NCI-H748 (cell line): ENCODE data around the gene TAF11L7.
"Not testable (repeated sequence)": the region's sequence is repeated elsewhere in the genome, so short reads cannot be mapped to it uniquely, and the experiment has no call there.

ENCODE experiments used
- DNase-seq: peaks from one replicate; lab custom pipeline; 2025; ENCODE audit not compliant: unreplicated experiment; lab: John Stamatoyannopoulos, UW

Gene TAF11L7

DNA sequence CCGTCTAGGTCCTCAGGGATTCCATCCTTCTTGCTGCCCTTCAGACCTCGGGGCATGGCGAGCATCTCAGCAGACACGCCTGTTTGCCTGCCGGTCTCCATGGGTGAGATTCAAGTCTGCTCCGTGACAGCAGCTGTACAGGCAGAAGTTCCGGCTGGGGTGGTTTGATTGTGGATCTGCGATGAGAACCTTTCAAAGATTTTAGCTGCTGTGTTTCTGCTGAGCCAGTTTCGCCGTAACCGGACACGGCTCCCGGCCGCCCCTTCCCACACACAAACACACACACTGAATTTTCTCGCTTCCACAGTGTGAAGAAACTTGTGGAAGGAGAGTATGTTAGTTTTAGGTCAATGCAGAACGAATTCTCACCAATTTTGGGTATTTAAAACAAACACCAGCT is at the start of gene TAF11L7:
TSS of gene TAF11L7 (minus strand) at position 101 of the 400 bp plus-strand sequence.
- not testable (repeated sequence) for DNase-seq

DNA sequence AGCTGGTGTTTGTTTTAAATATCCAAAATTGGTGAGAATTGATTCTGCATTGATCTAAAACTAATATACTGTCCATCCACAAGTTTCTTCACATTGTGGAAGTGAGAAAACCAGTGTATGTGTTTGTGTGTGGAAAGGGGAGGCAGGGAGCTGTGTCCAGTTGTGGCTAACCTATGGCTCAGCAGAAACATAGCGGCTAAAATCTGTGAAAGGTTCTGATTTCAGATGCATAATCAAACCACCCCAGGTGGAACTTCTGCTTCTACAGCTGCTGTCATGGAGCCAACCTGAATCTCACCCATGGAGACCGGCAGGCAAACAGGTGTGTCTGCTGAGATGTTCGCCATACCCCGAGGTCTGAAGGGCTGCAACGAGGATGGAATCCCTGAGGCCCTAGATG is 48.6 kb upstream of the TAF11L7 start, which contains the start of gene TAF11L14:
TSS of gene TAF11L14 (plus strand) at position 301 of the 400 bp plus-strand sequence.
- no peak for DNase-seq

DNA sequence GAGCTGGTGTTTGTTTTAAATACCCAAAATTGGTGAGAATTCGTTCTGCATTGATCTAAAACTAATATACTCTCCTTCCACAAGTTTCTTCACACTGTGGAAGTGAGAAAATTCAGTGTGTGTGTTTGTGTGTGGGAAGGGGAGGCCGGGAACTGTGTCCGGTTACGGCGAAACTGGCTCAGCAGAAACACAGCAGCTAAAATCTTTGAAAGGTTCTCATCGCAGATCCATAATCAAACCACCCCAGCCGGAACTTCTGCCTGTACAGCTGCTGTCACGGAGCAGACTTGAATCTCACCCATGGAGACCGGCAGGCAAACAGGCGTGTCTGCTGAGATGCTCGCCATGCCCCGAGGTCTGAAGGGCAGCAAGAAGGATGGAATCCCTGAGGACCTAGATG is 46.2 kb upstream of the TAF11L7 start, which contains the start of gene TAF11L13:
TSS of gene TAF11L13 (plus strand) at position 301 of the 400 bp plus-strand sequence.
- not testable (repeated sequence) for DNase-seq

DNA sequence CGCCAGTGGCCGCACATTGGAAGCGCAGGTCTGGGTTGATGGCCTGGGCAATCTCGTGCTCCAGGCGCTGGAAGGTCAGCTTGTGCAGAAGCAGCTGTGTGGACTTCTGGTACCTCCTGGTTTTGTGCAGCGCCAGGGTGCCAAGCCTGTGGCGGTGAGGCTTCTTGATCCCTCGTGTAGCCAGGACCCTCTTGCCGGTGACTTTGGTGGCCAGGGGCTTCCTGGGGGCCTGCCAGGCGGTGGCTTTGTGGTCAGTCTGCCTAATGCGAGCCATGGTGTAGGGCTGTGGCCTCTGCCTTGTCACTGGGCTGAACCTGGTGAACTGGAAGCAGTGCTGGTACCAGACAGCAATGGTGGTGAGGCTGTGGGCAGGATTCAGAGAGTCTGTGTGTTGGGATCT is 40.1 kb upstream of the TAF11L7 start:
- DNase-seq, result no peak

DNA sequence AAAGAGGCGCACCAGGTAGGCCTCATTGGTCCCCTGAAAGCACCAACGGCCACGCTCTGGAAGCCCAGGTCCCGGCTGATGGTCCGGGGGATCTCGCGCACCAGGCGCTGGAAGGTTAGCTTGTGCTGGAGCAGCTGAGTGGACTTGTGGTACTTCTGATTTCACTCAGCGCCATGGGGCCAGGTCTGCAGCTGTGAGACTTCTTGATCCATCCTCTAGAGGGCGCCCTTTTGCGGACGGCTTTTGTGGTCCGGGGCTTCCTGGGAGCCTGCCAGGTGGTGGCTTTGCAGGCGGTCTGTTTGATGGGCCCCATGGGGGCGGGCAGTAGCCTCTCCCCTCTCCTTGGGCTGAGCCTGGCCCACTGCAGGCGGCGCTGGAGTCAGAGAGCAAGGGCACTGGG is 35.1 kb upstream of the TAF11L7 start:
- no peak for DNase-seq

DNA sequence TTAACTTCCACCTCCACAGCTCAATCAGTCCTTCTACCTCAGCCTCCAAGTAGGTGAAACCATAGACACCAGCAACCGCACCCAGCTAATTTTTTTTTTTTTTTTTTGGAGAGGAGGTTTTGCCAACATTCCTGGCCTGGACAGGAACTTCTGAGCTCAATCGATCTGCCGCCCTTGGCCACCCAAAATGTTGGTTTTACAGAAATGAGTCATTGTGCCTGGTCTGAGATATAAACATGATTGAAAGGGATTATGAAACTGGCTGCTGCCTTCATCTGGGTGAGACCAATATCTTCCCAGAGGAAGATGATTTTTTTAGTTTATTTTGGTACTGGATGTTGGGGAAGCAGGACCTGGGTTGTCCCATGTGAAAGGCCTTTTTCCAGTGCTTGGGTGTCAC is 33.8 kb upstream of the TAF11L7 start:
- DNase-seq, result no peak

DNA sequence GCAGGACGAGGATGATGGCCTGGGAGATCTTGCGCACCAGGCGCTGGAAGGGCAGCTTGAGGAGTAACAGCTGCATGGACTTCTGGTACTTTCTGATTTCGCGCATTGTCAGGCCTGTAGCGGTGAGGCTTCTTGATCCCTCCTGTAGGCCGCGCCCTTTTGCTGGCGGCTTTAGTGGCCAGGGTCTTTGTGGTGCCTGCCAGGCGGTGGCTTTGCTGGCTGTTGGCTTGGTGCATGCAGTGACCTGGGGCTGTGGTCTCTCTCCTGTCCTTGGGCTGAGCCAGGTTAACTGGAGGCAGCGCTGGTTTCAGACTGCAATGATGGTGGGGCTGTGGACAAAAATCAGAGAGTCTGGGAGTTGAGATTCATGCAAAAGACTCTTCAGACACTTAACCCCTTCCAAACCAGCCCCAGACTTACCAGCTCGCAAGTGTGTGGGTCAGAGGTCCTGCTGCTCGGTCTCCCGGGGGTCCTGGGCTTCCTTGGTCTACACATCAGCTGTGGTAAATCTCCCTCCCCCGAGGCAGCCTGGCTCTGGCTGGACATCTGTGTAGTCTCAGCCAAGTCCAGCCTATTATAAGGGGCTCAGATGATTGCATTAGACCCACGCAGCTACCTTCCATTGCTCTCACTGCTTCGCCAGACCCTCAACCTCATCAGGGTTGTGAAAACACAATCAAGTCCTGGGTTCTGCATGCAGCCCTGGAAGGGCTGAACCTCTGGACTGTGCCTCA is 29.5 kb upstream of the TAF11L7 start:
- no peak for DNase-seq

DNA sequence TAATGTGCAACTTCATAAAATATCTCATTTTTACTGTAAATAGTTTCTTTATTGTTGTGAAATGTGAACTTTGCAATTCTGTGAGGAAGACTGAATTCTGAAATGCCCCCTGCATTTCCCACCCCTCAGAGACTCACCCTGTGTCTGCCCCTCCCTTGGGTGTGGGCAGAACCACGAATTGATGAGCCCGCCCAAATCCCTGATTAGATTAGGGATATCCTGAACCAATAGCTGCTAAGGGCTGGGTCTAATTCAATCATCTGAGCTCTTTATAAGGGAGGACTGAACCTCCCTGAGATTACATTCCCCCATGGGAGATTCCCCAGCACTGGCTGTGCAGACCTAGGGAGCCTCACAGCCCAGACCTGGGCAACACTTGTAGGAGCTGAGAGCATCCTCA is 24.5 kb upstream of the TAF11L7 start, which contains the start of gene TAF11L12:
TSS of gene TAF11L12 (plus strand) at position 301 of the 400 bp plus-strand sequence.
- not testable (repeated sequence) for DNase-seq

DNA sequence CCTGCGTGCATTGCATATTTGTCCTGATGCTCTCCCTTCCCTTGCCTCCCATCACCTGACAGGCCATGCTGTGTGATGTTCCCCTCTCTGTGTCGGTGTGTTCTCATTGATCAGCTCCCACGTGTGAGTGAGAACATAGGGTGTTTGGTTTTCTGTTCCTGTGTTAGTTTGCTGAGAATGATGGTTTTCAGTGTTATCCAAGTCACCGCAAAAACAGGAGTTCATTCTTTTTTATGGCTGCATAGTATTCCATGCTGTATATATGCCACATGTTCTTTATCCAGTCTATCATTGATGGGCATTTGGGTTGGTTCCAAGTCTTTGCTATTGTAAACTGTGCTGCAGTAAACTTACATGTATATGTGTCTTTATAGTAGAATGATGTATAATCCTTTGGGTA is 21.9 kb upstream of the TAF11L7 start:
- DNase-seq, result not testable (repeated sequence)

DNA sequence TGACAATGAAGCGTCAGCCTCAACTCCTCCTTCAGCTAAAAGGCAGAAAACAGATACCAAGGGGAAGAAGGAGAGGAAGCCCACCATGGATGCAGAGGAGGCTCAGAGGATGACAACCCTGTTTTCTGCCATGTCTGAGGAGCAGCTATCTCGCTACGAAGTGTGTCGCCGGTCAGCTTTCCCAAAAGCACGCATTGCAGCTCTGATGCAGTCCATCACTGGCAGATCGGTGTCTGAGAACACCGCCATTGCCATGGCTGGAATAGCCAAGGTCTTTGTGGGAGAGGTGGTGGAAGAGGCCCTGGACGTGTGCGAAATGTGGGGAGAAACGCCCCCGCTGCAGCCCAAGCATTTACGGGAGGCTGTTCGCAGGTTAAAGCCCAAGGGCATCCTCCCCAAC is 19.4 kb upstream of the TAF11L7 start:
- DNase-seq, result no peak

DNA sequence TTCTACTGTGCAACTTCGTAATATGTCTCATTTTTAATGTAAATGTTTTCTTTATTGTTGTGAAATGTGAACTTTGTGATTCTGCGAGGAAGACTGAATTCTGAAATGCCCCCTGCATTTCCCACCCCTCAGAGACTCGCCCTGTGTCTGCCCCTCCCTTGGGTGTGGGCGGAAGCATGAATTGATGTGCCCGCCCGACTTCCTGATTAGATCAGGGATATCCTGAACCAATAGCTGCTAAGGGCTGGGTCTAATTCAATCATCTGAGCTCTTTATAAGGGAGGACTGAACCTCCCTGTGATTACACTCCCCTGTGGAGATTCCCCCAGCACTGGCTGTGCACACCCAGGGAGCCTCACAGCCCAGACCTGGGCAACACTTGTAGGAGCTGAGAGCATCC is 18.3 kb upstream of the TAF11L7 start, which contains the start of gene TAF11L11:
TSS of gene TAF11L11 (plus strand) at position 304 of the 400 bp plus-strand sequence.
- DNase-seq, result not testable (repeated sequence)

DNA sequence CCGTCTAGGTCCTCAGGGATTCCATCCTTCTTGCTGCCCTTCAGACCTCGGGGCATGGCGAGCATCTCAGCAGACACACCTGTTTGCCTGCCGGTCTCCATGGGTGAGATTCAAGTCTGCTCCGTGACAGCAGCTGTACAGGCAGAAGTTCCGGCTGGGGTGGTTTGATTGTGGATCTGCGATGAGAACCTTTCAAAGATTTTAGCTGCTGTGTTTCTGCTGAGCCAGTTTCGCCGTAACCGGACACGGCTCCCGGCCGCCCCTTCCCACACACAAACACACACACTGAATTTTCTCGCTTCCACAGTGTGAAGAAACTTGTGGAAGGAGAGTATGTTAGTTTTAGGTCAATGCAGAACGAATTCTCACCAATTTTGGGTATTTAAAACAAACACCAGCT is 12.2 kb upstream of the TAF11L7 start, which contains the start of gene TAF11L10:
TSS of gene TAF11L10 (minus strand) at position 101 of the 400 bp plus-strand sequence.
- DNase-seq, result not testable (repeated sequence)

DNA sequence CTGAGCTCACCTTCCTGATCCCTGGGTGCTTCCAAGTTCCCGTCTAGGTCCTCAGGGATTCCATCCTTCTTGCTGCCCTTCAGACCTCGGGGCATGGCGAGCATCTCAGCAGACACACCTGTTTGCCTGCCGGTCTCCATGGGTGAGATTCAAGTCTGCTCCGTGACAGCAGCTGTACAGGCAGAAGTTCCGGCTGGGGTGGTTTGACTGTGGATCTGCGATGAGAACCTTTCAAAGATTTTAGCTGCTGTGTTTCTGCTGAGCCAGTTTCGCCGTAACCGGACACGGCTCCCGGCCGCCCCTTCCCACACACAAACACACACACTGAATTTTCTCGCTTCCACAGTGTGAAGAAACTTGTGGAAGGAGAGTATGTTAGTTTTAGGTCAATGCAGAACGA is 8.7 kb upstream of the TAF11L7 start, which contains the start of gene TAF11L9:
TSS of gene TAF11L9 (minus strand) at position 140 of the 400 bp plus-strand sequence.
- not testable (repeated sequence) for DNase-seq

DNA sequence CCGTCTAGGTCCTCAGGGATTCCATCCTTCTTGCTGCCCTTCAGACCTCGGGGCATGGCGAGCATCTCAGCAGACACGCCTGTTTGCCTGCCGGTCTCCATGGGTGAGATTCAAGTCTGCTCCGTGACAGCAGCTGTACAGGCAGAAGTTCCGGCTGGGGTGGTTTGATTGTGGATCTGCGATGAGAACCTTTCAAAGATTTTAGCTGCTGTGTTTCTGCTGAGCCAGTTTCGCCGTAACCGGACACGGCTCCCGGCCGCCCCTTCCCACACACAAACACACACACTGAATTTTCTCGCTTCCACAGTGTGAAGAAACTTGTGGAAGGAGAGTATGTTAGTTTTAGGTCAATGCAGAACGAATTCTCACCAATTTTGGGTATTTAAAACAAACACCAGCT is 5.3 kb upstream of the TAF11L7 start, which contains the start of gene TAF11L8:
TSS of gene TAF11L8 (minus strand) at position 101 of the 400 bp plus-strand sequence.
- DNase-seq, result not testable (repeated sequence)
